Activated effector memory CD4-positive, alpha-beta T cell treated with anti-CD3 and anti-CD28 coated beads, Interleukin-2, amount 50 U/mL, for 16 hours (primary cell): ENCODE measurements around the gene RSPH3.
"Not testable (repeated sequence)": the region's sequence is repeated elsewhere in the genome, so short reads cannot be mapped to it uniquely, and the experiment has no call there.

Experiments
- DNase-seq: peaks from one replicate; pipeline ENCODE4 v3.0.0-alpha.2; 2020

RSPH3 gene, protein sequence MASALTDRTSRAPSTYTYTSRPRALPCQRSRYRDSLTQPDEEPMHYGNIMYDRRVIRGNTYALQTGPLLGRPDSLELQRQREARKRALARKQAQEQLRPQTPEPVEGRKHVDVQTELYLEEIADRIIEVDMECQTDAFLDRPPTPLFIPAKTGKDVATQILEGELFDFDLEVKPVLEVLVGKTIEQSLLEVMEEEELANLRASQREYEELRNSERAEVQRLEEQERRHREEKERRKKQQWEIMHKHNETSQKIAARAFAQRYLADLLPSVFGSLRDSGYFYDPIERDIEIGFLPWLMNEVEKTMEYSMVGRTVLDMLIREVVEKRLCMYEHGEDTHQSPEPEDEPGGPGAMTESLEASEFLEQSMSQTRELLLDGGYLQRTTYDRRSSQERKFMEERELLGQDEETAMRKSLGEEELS

DNA sequence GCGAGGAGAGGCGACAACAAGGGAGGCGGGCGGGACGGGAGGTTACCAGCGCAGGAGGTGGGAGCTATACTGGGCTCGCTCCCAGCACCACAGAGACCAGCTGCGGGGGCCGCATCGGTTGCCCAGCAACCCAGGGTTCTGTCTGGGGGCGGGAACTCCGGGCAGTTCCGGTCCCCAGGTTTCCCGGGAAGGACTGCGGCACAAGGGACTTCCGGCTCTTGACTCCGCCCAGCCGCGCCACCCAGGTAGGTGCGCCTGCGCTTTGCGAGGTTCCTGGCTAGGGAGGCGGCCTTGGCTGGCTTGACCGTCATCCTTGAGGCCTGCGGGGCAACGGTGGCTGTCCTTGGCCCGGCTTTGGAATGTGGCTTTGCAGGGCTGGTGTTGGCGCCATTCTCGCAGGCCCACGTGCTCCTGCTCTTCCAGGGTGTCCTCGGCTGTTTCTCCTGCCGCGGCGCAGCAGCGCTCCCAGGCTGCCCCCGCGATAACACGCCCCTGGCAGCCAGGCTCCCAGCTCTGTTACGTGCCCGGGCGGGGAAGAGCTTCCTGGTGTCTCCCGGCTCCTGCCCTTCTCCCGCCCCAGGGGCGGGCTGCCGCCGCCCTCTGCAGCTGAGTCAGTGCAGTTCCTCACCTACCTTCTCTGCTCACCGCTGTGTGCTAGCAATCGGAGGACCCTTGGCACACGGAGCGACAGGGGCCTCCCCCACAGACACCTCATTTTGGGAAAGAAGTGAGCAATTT lies at the start of gene RSPH3:
TSS of gene RSPH3 (minus strand) at position 537 of the 738 bp plus-strand sequence. CDS start 652 bp downstream, outside the sequence.
- peak; percentile 97 for DNase-seq

DNA sequence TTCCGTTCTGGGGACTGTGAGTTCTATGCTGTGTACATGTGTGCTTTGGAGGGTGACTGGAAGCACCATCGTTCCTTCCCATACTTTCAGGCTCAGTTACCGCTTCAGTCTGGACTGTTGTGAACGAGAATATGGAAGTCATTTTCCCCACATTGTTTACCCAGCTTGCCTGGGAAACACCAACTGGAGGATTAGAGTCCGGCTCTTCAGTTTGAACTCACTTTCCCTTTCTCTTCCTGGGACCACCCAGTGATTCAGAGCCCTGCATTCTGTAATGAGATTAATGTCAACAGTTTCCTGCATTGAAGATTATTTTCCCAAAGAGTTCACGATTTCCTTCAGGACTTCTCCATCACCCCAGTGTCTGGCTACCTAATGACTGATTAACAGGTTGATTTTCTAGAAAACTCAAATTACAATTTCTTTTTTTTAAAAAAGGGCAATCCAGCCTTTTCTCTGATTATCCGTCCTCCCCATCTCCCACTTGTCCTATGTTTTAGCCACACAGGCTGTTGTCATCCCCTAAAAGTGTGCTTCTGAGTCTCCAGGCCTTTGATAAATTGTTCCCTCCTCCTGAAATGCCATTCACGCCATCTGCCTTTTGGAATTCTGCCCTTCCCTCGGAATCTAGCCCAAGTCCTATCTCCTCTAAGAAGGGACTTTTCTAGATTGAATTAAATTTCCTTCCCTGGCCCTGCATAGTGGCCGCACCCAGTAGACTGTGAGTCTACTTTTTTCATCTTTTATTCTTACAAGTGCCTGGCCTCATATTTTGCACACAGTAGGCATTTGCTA lies 48.1 kb upstream of the RSPH3 start:
- no peak for DNase-seq

DNA sequence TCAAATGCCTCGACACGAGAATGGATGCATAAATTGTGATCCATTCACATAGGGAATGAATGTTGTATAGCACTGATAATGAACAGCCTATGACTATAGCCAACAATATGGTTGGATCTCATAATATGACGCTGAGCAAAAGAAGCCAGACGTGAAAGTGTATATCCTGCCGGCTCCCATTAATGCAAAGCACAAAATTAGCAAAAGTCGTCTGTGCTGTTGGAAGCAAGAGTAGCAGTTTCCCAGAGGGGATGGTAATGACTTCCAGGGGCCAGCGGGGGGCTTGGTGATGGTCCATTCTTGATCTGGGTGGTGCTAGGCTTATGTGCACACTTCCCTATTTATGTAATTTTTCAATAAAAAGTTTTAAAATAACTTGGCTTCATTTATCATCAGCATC lies 45.8 kb upstream of the RSPH3 start:
- DNase-seq = no peak

DNA sequence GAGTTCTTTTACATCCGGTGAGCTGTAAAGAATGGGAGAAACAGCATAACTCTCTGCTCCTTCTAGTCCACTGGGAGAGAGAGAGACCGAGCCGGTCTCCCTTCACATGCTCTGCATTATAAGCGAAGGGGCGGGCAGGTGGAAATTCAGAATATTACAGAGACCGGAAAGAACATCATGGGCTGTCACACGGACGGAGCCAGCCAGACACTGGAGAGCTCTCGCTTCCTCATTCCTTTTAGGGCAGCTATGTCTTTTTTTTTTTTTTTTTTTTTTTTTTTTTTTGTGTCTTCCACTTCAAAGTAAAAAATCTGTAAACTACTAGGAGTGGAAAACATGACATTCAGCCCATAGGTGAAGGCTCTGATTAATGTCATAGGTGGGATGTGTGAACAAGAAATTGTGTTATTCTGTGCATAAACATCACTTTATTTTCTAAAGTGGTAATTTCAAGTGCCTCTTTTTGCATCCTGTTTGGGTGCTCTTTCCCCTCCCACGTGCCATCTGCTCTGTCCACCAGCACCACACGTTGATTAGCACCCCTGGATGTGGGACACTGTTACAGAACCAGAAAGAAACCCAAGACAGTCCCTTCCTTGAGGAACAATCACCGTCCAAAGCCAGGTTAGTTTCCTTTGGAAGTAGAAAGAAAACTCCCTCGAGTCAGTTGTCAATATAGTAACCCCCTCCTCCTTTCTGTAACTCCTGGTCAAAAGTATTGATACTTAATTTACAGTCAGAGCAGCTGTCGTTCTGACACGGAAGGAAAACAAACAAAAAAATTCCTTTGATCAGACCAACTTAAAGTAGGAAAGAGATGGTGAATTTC lies 45.1 kb upstream of the RSPH3 start, which contains the start of gene TAGAP:
TSS of gene TAGAP (minus strand) at position 93 of the 829 bp plus-strand sequence. CDS start 845 bp downstream, outside the sequence.
- peak; percentile 94 for DNase-seq

DNA sequence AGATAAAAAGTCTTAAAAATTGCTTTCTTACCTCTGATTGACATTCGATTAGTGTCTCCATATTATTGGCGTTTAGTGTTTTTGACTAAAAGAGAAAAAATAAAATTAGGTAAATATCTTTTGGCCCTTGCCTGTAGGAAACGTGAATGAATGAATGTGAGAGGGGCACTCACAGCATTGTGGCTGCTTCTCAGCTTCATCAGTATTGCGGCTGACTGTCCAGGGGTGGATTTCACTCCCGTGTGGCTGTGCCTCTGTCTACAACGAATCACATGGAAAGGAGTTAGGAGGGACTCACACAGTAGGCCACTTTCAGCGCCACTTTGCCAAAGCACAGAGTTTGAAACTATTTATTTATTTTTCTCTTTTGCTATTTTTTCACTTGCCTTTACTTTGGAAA lies 43.9 kb upstream of the RSPH3 start:
- DNase-seq = peak; percentile 77

DNA sequence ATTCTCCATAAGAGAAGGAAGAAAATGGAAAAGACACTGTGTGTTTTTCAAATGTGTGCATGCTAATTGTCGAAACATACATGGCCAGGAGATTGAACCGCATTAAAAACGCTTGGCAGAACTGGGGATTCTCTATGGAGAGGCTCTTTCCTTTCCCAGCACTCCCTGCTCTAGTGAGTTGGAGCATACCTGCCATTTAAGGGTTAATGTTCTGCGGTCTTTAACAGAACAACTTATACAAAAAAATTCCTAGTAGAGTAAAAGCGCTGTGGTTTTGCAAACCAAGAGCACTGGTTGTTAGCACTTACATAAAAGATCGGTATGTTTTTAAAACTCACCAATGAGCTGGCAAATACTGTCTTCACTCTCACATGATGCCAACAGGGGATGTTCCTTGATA lies 43.2 kb upstream of the RSPH3 start:
- DNase-seq = no peak

DNA sequence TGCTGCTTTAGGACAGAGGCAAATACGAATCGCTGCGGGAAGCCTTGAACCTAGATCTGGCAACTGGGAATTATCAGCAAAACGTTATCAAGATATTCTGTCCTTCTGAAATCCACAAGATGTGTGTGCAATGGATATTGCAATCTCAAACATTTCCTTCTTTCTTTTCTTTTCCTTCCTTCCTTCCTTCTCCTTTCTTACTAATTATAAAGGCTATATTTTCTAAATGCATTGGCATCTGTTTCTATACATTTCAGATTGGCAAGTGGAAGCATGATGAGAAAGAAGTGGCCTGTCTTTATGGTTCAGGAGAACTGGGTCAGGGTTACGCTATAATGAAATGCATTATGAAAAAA lies 42.8 kb upstream of the RSPH3 start:
- no peak for DNase-seq

DNA sequence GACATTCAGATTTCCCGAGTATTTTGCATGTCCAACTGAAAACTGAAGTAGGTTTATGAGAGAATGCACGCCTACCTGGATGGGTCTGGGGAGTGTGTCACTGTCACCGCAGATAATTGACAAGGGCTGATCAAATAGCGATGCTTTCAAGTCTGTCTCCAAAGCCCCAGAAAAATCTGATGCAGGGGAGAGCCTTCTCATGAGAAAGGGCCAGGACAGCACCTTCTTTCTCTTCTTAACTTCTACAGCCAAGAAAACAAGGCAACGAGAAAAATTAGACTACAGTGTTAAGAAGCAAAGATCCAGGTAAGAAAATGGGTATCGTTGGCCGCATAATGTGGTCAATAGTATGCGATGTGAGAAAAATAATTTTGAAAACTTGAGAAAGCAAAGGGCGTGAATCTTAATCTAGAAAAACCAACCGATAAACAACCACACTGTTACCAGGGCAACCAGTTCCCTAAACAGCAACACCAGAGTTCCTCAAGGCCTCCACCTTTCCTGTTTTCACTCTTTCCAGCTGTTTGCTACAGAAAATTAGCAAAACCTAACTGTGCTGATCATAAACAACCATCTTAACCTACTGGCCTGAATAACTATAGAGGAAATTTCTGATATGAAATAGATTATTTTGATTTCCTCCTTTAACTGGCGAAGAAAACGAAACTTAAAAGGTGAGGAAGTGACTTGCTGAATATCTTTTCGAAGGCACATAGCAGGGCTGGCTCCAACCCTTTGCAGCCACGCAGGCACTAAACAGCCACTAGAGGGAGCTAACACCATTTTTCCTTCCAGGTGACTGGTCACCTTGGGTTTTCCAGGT lies 42.2 kb upstream of the RSPH3 start:
- DNase-seq = peak; percentile 90

DNA sequence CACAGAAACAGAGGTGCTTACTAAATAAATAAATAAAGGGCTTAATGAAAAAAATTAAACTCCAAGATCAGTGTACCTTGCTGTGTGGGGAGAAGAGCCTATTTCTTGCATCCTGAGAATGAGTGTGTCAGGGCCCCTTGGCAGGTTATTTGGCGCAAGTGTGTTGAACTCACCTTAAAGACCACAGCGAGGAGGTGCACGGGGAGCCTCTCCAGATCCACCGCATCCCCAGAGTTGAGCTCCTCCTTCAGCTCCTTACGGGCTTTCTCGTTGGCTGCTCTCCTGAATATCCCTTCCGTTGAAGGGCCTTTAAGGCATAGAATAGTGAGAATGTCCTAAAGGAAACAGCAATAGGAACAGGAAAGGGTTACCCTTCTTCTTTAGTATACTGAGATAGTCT lies 41.2 kb upstream of the RSPH3 start:
- DNase-seq = no peak

DNA sequence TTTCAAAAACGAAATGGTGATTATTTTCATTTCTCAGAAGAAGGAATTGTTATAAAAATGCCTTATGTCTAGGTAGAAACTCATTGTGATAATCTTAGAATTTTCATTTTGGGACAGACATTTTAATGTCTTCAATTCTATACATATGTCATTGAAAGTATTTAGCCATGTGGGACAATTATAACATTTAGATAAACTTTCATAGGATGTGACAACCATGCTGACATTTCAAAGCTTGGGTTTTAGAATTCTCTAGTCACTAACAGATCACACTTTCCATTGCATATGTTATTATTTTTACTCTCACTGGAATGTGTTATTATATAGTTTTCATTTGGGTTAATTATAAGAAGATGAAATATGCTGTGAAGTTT lies 39.9 kb upstream of the RSPH3 start:
- no peak for DNase-seq

DNA sequence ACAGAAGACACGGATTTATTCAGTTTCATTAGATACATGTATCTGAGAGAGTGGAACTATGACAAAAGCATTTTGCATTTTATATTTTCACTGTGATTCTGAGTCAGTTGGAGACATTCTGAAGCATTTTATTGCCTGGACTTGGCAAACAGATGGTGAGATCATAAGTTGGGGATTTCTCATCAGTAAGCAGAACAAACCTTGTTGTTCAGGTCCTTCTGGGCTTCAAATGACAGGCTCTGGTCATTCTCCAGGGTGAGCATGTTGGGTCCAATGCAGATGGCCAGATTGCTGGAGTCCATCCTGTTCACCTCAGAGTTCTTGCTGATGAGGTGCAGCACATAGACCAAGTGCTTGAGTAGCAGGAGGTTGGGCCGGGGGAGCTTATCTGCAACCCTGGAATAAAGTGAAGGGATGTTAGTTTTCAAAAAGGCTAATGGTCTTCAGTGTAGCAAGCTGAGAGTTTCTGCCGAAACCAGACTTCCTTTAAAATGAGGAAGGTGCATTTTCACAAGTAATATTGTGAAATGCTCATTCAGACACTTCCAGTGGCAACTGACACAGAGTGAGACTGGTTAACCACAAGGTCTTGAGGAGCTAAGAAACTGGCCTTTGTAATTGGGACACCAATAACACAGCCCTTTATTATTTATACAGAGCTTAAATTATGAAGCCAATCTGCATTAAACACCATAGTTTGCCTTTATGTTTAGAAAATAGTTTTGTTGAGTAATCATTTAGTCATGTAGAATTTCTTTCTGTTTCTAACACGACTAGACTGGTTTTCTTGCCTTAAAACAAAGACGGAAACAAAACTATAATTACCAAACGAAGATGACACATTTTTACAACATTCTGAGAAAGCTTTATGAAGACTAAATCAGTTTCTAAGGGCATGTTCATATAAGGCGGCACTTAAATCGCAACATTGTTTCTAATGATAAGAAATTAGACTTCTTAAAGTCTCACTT lies 39.2 kb upstream of the RSPH3 start:
- DNase-seq = no peak

DNA sequence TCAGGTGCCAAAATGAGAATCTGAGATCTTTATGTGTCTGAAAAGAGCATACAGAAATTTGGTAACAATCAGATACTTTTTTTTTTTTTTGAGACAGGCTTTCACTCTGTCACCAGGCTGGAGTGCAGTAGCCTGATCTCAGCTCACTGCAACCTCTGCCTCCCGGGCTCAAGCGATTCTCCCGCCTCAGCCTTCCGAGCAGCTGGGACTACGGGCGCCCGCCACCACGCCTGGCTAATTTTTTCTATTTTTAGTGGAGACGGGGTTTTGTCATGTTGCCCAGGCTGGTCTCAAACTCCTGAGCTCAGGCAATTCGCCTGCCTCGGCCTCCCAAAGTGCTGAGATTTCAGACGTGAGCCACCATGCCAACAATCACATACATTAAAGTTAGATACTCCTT lies 38.3 kb upstream of the RSPH3 start:
- DNase-seq = not testable (repeated sequence)

DNA sequence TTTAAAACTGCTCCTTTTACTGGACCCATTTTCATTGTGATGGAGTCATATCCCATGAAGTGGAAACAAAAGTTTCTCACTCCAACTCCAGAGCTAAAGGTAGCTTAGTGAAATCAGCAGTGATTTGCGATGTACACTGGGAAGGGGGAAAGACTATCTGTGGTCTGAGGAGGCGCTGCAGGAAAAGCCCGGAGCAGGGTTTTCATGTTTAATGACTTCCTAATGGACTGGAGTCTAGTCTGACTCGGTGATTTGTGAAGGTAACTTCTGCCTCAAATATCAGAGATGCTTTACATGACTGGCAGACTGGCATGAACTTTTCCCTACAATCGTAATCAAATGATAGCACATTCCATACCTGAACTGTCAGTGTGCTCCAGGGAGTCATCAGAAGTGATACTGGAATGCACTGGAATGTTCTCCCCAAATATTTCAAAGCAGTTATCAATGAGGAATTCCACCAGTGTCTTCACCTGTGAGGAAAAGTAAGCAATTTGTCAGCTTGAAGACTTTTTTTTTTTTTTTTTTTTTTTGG lies 37.8 kb upstream of the RSPH3 start:
- no peak for DNase-seq

DNA sequence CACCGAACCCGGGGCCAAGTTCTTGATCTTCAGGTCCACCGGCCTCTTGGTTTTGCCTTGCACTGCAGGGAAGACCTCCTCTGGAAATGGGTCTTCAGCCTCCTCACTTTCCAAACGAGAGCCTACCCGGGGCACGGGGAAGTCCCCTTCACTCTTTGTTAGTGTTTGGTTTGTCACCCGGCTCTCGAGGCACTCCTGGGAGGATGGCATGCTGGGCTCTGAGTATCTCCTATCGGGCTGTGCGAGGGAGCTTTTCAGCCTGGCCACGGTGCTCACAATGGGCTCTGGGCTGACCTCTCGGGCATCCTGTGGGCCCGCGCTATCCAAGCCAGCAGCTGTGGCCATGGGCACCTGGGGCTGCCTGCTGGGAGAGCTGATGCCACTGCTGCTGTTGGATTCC lies 36.7 kb upstream of the RSPH3 start:
- peak; percentile 73 for DNase-seq

DNA sequence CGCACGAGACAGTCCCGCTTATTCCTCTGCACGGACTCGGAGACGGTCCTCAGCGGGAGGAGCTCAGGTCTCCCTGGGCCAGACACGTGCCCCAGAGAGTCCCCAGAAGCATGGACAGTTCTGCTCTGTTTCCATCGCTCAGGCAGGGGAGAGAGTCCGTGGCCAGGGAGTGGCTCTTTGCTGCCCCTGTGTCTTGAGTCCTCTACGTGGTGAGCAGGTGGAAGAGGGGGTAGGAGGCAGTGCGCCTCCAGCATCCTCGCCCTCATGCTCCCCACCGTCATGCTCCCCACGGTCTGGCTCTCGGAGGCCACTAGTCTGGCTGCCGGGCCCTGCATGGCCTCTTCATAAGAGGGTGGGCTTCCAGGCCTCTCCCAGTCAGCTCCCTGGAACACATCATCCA lies 35.9 kb upstream of the RSPH3 start:
- no peak for DNase-seq

DNA sequence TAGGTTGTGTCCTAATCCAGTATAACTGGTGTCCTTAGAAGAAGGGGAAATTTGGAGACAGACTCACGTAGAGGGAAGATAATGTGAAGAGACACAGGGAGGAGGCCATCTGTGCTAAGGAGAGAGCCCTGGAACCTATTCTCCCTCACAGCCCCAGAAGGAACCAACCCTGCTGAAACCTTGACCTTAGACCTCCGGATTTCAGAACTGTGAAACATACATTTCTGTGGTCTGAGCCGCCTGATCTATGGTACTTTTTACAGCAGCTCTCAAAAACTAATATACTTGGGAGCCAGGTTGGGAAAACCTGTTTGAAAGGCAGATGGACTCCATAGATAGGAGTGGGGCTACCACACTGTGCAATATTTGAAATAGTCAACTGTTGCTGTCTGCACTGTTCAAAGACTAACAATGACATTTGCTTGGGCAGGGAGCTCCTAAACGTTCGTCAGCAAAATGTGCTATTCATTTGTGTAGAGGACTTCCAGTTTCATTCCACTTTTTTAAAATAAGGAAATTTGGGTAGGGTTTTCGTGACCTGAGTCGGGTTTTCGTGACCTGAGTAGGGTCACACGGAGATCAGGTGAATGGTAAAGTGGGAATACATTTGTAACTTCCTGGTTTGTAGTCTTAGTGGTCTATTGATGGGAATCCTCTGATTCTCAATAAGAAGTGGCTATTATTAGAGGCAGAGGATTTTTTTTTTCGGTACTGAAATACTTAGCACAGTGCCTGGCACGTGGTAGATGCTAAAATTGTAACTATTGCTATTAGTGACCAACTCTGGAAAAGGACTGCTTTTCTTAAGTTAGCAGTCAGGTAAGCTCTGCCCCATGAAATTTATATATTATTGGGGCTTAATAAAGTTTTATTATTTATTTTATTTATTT lies 33.4 kb upstream of the RSPH3 start:
- DNase-seq = no peak

DNA sequence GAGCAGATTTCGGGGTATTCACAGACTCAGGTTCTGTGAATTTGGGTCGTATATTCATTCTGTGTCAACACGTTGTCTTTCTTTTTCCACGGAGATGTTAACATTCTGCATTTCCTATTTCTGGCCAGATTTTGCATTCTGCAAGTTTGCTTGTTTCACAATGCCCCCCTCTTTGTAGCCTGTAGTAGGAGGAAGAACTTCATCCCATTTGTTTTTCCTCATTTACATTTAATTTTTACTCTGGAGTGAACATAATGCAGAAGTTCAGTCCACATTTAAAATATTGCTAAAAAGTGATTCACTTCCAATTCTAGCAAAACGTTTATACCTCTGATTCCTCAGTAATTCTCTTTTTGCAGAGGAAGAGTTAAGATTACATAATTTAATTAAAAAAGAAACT lies 31.8 kb upstream of the RSPH3 start:
- no peak for DNase-seq

DNA sequence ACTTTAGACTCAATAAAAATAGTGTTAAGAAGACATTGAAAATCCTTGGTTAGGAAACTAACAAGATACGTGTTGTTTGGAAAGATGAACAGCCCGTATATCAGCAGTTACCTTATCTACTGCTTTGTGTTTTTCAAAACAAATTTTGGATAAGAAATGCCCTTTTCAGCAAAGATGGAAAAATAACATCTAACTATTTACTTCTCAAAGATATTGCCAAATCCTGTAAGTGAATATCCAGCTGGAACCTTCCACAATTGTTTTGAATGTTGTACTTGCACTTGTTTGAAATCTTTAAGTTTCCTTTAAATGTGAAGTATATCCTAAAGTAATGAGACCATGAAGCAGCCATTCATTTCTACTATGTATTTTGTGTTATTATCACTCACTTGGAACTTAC lies 30.2 kb upstream of the RSPH3 start:
- DNase-seq = no peak

DNA sequence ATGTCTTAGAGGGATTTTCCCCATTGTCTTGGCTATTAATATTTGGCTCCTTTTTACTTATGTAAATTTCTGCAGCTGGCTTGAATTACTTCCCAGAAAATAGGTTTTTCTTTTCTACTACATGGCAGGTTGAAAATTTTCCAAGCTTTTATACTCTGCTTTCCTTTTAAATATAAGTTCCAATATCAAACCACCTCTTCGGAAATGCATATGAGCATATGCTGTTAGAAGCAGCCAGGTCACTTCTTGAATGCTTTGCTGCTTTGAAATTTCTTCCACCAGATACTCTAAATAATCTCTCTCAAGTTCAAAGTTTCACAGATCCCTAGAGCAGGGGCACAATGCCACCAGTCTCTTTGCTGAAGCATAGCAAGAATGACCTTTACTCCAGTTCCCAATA lies 25.2 kb upstream of the RSPH3 start:
- not testable (repeated sequence) for DNase-seq
